BE2C (cell line): ENCODE results near the gene RNF214.

Experiments used
- DNase-seq: peaks from one replicate; pipeline ENCODE4 v3.0.0-alpha.2; 2020
- H3K27me3 ChIP-seq: fragments of 250-450 bp; sonication (Bioruptor Pico); 2 replicates; pipeline ENCODE4 v1.5.1; 2020; ENCODE audit warnings: mild to moderate bottlenecking
- H3K36me3 ChIP-seq: fragments of 250-450 bp; sonication (Bioruptor Pico); 2 replicates; pipeline ENCODE4 v1.5.1; 2020; ENCODE audit warnings: mild to moderate bottlenecking
- H3K4me1 ChIP-seq: fragments of 250-450 bp; sonication (Bioruptor Pico); 2 replicates; pipeline ENCODE4 v1.5.1; 2020
- H3K4me3 ChIP-seq: 2 replicates; pipeline ENCODE4 v1.5.1; 2011; ENCODE audit warnings: low read depth, low read length
- H3K9me3 ChIP-seq: fragments of 250-450 bp; sonication (Bioruptor Pico); 2 replicates; pipeline ENCODE4 v1.5.1; 2020
- TF ChIP-seq, protein P1 (sequence below): IDR thresholded peaks from 2 replicates; pipeline ENCODE4 v1.5.1; 2012; ENCODE audit warnings: mild to moderate bottlenecking, low read depth, low read length

RNF214 gene

DNA sequence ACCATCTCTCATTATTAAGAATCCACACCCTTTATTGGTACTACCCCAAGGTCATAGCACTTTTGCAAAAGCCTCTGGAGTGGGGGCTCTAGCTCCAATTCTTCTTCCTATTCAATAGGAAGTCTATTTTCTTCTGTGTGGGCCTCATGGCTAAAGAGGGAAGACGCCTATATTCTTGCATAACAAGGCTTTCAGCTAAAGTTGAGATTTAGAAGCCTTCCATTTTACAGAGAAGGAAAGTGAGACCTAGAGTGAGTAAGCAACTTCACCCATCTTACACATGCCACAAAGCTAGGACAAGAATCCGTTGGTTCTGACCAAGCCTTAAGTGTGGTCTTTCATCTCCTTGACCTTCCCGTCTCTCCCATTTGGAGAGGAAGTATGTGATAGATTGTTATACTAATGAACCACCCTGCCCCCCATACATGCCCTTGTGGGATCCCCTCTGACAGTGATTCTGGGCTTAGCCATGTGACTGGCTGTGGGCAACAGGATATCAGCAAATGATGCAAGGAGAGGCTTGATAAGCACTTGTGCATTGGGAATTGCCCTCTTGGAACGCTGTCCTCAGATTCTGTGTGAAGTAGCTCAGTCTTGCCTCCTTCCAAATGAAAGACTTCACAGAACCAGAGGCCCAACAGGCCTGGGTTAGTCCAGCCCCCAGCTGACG lies 71.3 kb downstream of the RNF214 start:
- TF ChIP-seq, protein P1, sequence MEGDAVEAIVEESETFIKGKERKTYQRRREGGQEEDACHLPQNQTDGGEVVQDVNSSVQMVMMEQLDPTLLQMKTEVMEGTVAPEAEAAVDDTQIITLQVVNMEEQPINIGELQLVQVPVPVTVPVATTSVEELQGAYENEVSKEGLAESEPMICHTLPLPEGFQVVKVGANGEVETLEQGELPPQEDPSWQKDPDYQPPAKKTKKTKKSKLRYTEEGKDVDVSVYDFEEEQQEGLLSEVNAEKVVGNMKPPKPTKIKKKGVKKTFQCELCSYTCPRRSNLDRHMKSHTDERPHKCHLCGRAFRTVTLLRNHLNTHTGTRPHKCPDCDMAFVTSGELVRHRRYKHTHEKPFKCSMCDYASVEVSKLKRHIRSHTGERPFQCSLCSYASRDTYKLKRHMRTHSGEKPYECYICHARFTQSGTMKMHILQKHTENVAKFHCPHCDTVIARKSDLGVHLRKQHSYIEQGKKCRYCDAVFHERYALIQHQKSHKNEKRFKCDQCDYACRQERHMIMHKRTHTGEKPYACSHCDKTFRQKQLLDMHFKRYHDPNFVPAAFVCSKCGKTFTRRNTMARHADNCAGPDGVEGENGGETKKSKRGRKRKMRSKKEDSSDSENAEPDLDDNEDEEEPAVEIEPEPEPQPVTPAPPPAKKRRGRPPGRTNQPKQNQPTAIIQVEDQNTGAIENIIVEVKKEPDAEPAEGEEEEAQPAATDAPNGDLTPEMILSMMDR: no peak
- Histone ChIP-seq H3K4me1 (peaks cover 11% of the 10 kb centered on the region), H3K27me3 (no peaks in the 10 kb centered on the region), H3K4me3 (no peak overlapping the region), H3K9me3 (no peaks in the 10 kb centered on the region), H3K36me3 (no peaks in the 10 kb centered on the region)
- no peak for DNase-seq

DNA sequence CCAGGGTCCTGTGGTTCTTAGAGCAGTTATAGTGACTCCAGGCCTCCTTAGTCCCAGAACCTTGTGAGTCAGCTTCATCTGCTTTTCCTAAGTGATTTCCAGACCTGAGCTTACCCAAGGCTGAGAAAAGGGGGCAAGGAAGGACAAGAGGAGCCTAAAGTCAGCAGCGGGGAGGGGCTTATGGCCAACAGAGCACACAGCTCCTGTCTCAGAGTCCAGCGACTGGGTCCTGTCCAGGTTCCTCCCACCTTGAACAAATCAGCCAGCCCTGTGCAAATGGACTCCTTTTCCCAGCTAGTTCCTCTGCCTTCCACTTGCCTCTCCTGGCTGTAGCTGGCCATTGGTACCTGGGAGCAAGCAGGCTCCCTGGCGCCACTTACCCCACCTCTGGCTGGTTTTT lies 72.7 kb downstream of the RNF214 start:
- Histone ChIP-seq H3K9me3 (no peaks in the 10 kb centered on the region), H3K4me3 (no peak overlapping the region), H3K27me3 (no peaks in the 10 kb centered on the region), H3K4me1 (peaks cover 2% of the 10 kb centered on the region), H3K36me3 (no peaks in the 10 kb centered on the region)
- DNase-seq: no peak
- TF ChIP-seq, protein P1: no peak

DNA sequence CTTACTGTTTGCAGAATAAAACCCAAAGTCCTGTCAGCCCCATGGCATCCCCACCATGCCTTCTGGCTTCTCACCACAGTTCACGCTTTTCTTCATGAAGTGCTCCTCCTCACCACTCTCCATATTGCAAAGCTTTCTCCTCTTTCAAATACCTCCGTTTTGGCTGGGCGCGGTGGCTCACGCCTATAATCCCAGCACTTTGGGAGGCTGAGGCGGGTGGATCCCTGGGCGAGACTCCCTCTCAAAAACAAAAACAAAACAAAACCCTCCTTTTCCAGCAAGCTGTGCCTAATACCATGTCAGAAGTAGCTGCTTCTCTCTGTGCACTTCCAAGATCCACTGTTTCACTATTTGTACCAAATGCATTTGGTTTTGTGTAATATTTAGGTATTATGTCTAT lies 76.8 kb downstream of the RNF214 start:
- no peaks in the 10 kb centered on the region for H3K27me3 ChIP-seq
- H3K4me1 ChIP-seq: no peaks in the 10 kb centered on the region
- H3K4me3 ChIP-seq: no peak overlapping the region
- TF ChIP-seq, protein P1: no peak
- no peaks in the 10 kb centered on the region for H3K9me3 ChIP-seq
- DNase-seq: no peak
- H3K36me3 ChIP-seq: no peaks in the 10 kb centered on the region

DNA sequence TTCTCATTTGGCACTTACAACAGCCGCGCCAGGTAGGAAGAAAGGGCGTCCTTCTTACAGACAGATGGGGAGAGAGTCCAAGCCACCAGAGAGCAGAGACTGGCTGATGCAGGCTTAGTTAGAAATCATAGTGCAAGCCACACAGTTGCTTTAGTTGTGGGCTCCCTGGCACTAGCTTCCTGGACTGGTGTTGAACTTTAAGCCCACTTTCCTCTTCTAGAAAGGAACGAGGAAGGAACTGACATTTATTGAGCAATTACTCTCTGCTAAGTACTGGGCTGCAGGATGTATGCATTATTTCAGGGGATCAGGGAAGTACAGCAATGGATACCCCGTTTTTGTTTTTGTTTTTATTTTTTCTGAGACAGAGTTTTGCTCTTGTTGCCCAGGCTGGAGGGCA lies 80.6 kb downstream of the RNF214 start:
- Histone ChIP-seq H3K9me3 (no peaks in the 10 kb centered on the region), H3K27me3 (no peaks in the 10 kb centered on the region), H3K4me1 (no peaks in the 10 kb centered on the region), H3K36me3 (no peaks in the 10 kb centered on the region), H3K4me3 (no peak overlapping the region)
- no peak for DNase-seq
- TF ChIP-seq, protein P1: no peak

DNA sequence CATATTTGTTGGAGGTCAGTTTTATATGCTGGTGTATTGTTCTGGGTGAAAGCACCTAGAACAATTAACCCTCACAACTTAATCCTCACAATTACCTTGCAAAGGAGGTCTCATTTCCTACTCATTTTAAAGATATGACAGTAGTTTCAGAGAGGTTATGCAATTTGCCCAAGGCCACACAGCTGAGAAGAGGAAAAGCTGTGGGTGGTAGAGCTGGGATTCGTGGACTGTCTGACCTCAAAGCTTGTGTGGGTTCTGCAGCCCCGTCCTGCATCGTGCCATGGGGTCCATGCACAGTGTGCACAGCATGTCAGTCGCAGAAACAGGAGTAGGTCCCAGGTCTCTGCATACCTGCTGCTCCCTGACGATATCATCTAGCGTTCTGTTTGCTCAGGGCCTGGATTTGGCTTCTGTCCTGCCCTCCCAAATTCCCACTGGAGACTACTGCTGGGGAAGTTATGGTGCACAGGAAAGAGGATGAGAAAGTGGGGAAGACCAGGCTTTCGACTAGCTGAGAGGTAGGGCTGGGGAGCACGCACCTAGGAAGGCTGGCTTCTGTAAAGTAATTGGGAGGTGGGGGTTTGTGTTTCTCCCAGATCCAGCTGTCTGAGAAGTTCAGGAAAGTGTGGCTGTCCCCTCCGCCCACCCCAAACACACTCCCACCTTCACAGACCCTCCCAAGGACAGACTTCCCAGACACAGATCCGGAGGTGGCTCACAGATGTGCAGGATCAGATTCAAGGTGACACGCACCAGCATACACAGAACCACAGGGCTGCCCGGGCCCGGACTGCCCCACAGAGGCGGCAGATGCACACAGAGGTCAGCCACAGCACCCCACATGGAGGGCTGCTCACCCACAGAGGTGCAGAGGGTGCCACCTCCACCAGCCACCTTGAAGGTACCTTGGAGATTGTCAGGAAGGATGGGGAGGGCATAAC lies 81.6 kb downstream of the RNF214 start:
- Histone ChIP-seq H3K9me3 (no peaks in the 10 kb centered on the region), H3K4me1 (no peaks in the 10 kb centered on the region), H3K27me3 (no peaks in the 10 kb centered on the region), H3K36me3 (no peaks in the 10 kb centered on the region), H3K4me3 (peak overlapping the region; percentile 95)
- TF ChIP-seq, protein P1: no peak
- no peak for DNase-seq

DNA sequence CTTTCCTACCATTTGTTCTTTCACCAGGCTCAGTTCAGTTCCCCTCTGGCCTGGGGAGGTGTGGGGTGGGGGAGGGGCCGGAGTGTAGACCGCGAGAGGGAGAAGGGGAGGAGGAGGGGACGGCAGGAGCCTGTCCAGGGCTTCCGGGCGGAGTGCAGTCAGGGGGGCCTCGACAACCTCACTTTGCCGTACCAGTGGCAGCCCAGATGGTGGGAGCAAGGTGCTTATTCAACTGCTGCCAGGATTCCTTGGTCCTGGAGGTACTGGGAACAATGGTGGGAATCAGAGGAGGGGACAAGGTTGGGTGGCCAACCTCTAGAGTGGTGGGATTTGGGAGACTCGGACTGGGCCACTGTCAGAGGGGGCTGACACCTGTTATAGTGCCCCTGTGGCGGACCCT lies 82.4 kb downstream of the RNF214 start:
- DNase-seq: peak; percentile 28
- Histone ChIP-seq H3K4me1 (no peaks in the 10 kb centered on the region), H3K27me3 (no peaks in the 10 kb centered on the region), H3K4me3 (peak overlapping the region; percentile 95), H3K9me3 (no peaks in the 10 kb centered on the region), H3K36me3 (no peaks in the 10 kb centered on the region)
- TF ChIP-seq, protein P1: no peak
